Measurements from ENCODE around the gene EEF1AKMT2. TPM values are rescaled to one million over a fixed set of nuclear protein-coding genes. Genes with fewer than 3 reads are reported as not detected.
A peak's percentile ranks its signal among the peaks of the same experiment; 100 is the strongest.

The EEF1AKMT2 gene
- total and polyA plus RNA-seq, 2 of the 13 experiments (the other 11 are each of a cell fraction or from before 2014, with no cell fraction given): 11.3 to 19.3 TPM

DNA sequence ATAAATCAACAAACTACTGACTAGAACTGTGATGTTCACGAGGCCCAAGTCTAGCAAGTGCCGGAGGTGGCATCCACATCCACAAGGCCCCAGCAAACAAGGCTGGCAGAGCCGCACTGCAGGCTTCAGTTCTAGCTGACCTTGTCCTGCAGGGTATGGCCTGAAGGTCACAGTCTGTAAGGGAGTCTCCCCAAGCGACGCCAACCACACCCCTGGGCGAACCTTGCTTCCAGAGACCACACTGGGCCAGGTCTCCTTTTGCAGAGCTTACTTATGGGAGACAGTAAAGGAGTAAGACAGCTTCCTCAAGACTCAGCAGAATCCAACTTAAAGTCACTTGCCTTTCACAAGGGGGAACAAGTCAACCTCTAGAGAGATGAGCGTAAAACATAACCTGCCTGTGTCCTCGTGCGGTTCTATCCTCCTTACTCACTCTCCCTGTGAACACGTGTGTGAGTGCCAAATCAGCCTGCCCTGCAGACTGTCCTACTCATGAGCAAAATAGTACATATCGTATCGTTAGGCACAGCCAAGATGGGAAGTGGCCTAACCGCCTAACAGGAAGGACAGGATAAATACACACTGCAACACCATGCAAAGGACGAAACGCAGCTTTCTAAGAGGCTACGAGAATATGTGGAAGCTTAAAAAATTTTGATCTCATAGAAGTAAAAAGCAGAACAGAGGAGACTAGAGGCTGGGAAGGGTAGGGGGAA, 70.2 kb downstream of the EEF1AKMT2 start (continued):
- TF ChIP-seq, protein P1, sequence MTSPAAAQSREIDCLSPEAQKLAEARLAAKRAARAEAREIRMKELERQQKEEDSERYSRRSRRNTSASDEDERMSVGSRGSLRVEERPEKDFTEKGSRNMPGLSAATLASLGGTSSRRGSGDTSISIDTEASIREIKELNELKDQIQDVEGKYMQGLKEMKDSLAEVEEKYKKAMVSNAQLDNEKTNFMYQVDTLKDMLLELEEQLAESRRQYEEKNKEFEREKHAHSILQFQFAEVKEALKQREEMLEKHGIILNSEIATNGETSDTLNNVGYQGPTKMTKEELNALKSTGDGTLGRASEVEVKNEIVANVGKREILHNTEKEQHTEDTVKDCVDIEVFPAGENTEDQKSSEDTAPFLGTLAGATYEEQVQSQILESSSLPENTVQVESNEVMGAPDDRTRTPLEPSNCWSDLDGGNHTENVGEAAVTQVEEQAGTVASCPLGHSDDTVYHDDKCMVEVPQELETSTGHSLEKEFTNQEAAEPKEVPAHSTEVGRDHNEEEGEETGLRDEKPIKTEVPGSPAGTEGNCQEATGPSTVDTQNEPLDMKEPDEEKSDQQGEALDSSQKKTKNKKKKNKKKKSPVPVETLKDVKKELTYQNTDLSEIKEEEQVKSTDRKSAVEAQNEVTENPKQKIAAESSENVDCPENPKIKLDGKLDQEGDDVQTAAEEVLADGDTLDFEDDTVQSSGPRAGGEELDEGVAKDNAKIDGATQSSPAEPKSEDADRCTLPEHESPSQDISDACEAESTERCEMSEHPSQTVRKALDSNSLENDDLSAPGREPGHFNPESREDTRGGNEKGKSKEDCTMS (CRISPR knock-in tag; conservative IDR thresholded peaks at IDR 0.05): no peak
- no peak for TF ChIP-seq ELF4 (CRISPR knock-in tag; IDR thresholded peaks at IDR 0.05; ENCODE audit: borderline replicate concordance)
- no peak for TF ChIP-seq ZC3H13 (CRISPR knock-in tag; IDR thresholded peaks at IDR 0.05)

DNA sequence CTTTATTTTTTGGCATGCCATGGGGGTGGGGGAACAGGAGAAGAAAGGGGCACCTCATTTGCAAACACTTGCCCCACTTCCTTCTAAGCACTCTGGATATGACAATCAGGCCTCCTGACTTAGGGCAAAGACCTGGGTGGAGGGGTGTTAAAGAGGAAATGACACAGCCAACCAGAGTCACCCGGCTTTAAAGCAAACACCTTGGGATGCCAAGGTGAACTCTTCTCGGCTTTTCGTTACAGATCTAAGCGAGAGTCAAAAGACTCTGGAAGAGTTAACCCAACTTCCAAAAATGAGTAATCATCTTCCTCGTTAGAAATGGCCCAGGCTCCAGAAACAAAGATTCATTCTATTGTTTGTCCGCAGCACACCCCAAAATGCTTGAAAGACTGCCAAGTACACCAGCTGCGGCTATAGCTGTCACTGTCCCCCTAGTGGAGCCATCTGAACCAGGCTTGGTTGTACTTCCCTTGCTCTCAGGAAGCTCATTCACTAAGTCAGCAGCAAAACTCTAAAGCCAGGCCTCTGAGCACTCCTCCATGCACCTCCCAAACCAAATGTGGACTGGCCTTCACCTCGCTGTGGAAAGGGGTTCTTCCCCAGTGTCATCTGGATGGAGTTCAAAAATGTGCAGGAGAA, 72.4 kb downstream of the EEF1AKMT2 start:
- Histone ChIP-seq H3K4me2 (ENCODE audit: low read depth, low read length) (no peak overlapping the region), H3K9ac (ENCODE audit: insufficient read depth, low read depth, low read length) (no peak overlapping the region), H3K79me2 (ENCODE audit: insufficient read depth, low read length) (peaks cover 50% of the 10 kb centered on the region), H3K9me3 (ENCODE audit: low read length) (no peaks in the 10 kb centered on the region), H3K27me3 (ENCODE audit: control insufficient read depth in 1 of 2, insufficient read depth in 2 of 2, low read length in 2 of 2) (no peaks in the 10 kb centered on the region), H3K27ac (ENCODE audit: extremely low read length, insufficient read depth, low read length) (no peak overlapping the region), H3K4me1 (ENCODE audit: insufficient read depth, low read length) (peaks cover 66% of the 10 kb centered on the region), H4K20me1 (ENCODE audit: insufficient read depth, low read length) (no peaks in the 10 kb centered on the region), H3K4me3 (replicated peaks in 1 of 3; ENCODE audit: insufficient read depth in 1 of 3, low read depth in 2 of 3, low read length in 3 of 3) (no peak overlapping the region), H2AFZ (ENCODE audit: low read length) (no peak overlapping the region), H3K36me3 (replicated peaks in 1 of 2; ENCODE audit: control insufficient read depth in 1 of 2, insufficient read depth in 2 of 2, low read length in 2 of 2) (no peaks in the 10 kb centered on the region)
- intact Hi-C loops (cut with micrococcal nuclease; ENCODE audit: unreplicated experiment) (no loop called here), in situ Hi-C loops (cut with HindIII; ENCODE audit: extremely low pct_ligation_motif_present, low pct_unique_long_range_greater_than_20kb) (no loop called here)
- ChIA-PET POLR2A (no interaction called here), CTCF (ENCODE audit: low intra/inter-chr PET ratio, low total read pairs) (no interaction called here)
- DNase-seq (ENCODE audit: low spot score) (no peak), ATAC-seq (peak; percentile 32; the same call in 2 of the 3 replicates), FAIRE-seq (peak; percentile 23)
- TF ChIP-seq ZNF446 (CRISPR knock-in tag; IDR thresholded peaks at IDR 0.05): no peak
- TF ChIP-seq ATF7 (IDR thresholded peaks at IDR 0.05): no peak
- TF ChIP-seq ATF7 (CRISPR knock-in tag; IDR thresholded peaks at IDR 0.05): no peak
- TF ChIP-seq MTA1 (CRISPR knock-in tag; IDR thresholded peaks at IDR 0.05; ENCODE audit: borderline replicate concordance): no peak
- TF ChIP-seq ZNF432 (CRISPR knock-in tag; IDR thresholded peaks at IDR 0.05; ENCODE audit: borderline replicate concordance): no peak
- no peak for TF ChIP-seq ISL2 (CRISPR knock-in tag; IDR thresholded peaks at IDR 0.05)
- no peak for TF ChIP-seq TOE1 (CRISPR knock-in tag; IDR thresholded peaks at IDR 0.05)
- TF ChIP-seq ZFP1 (CRISPR knock-in tag; IDR thresholded peaks at IDR 0.05): no peak
- TF ChIP-seq, protein P2, sequence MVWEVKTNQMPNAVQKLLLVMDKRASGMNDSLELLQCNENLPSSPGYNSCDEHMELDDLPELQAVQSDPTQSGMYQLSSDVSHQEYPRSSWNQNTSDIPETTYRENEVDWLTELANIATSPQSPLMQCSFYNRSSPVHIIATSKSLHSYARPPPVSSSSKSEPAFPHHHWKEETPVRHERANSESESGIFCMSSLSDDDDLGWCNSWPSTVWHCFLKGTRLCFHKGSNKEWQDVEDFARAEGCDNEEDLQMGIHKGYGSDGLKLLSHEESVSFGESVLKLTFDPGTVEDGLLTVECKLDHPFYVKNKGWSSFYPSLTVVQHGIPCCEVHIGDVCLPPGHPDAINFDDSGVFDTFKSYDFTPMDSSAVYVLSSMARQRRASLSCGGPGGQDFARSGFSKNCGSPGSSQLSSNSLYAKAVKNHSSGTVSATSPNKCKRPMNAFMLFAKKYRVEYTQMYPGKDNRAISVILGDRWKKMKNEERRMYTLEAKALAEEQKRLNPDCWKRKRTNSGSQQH (CRISPR knock-in tag; IDR thresholded peaks at IDR 0.05; ENCODE audit: low read depth): no peak
- BruUV-seq (replicated peaks): no TSS peak
- WGBS (ENCODE audit: low lambda C conversion rate): 91% methylated on average over 6 of the region's 8 CpGs
